ENCODE data around the gene HDGFL2.

Gene HDGFL2

GRCh38 chr19:4503132-4503824, 31.2 kb downstream of the HDGFL2 start:
- no peak for TF ChIP-seq CTCF (IDR thresholded peaks at IDR 0.05; ENCODE audit: low read depth, low read length)
- H3K4me3 ChIP-seq (replicated peaks in 1 of 2; ENCODE audit: low read depth in 2 of 2, low read length in 2 of 2): no peak overlapping the region
- no peak for DNase-seq (ENCODE audit: low read depth in 2 of 2)

- DNase-seq (ENCODE audit: low read depth in 2 of 2): no peak
- H3K4me3 ChIP-seq (replicated peaks in 1 of 2; ENCODE audit: low read depth in 2 of 2, low read length in 2 of 2): no peak overlapping the region
- TF ChIP-seq CTCF (IDR thresholded peaks at IDR 0.05; ENCODE audit: low read depth, low read length): no peak
Observed at GRCh38 chr19:4503825-4504170, 31.7 kb downstream of the HDGFL2 start.

- H3K4me3 ChIP-seq (replicated peaks in 1 of 2; ENCODE audit: low read depth in 2 of 2, low read length in 2 of 2): no peak overlapping the region
- TF ChIP-seq CTCF (IDR thresholded peaks at IDR 0.05; ENCODE audit: low read depth, low read length): no peak
- DNase-seq (ENCODE audit: low read depth in 2 of 2): no peak
Observed at GRCh38 chr19:4504297-4504701, 32.2 kb downstream of the HDGFL2 start.

- no peak overlapping the region for H3K4me3 ChIP-seq (replicated peaks in 1 of 2; ENCODE audit: low read depth in 2 of 2, low read length in 2 of 2)
- no peak for DNase-seq (ENCODE audit: low read depth in 2 of 2)
- TF ChIP-seq CTCF (IDR thresholded peaks at IDR 0.05; ENCODE audit: low read depth, low read length): no peak
Observed at GRCh38 chr19:4504891-4505569, 32.9 kb downstream of the HDGFL2 start.

- DNase-seq (ENCODE audit: low read depth in 2 of 2): no peak
- H3K4me3 ChIP-seq (replicated peaks in 1 of 2; ENCODE audit: low read depth in 2 of 2, low read length in 2 of 2): no peak overlapping the region
- no peak for TF ChIP-seq CTCF (IDR thresholded peaks at IDR 0.05; ENCODE audit: low read depth, low read length)
Observed at GRCh38 chr19:4505570-4506448, 33.7 kb downstream of the HDGFL2 start.

- DNase-seq (ENCODE audit: low read depth in 2 of 2): peak; percentile 24 to 71
- no peak overlapping the region for H3K4me3 ChIP-seq (replicated peaks in 1 of 2; ENCODE audit: low read depth in 2 of 2, low read length in 2 of 2)
- TF ChIP-seq CTCF (IDR thresholded peaks at IDR 0.05; ENCODE audit: low read depth, low read length): no peak
Observed at GRCh38 chr19:4506449-4507149, 34.5 kb downstream of the HDGFL2 start.
